ENCODE data around the gene RBBP4. TPM values are rescaled to one million over a fixed set of nuclear protein-coding genes. Genes with fewer than 3 reads are reported as not detected.
A peak's percentile ranks its signal among the peaks of the same experiment; 100 is the strongest.

RBBP4 gene
- total RNA-seq, 1 donor, result 164 TPM

- no peak for DNase-seq (ENCODE audit: low read depth in 2 of 3, low spot score in 2 of 3)
These were observed 66.5 kb downstream of the RBBP4 start for GRCh38 chr1:32717503-32717902.

DNA sequence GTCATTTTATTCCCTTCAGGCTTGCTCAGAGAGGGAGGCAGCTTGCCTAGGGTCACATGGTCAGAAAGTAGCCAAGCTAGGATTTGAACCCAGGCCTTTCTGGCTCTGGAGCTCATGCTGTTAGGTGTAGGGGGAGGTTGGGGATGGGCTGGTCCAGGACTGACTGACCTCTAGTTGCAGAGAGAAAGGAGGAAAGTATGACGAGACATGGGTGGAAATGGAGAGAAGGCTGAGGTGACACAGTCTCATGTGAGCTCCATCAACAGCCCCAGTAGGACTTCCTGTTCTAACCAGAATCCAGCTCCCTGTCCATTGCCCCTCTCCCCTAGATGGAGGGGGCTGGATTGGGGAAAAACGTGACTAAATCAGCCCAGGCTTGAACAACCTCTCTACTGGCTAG is 67.0 kb downstream of the RBBP4 start:
- DNase-seq (ENCODE audit: low read depth in 2 of 3, low spot score in 2 of 3), result no peak

GRCh38 chr1:32718527-32718926 is 67.5 kb downstream of the RBBP4 start:
- no peak for DNase-seq (ENCODE audit: low read depth in 2 of 3, low spot score in 2 of 3)

DNA sequence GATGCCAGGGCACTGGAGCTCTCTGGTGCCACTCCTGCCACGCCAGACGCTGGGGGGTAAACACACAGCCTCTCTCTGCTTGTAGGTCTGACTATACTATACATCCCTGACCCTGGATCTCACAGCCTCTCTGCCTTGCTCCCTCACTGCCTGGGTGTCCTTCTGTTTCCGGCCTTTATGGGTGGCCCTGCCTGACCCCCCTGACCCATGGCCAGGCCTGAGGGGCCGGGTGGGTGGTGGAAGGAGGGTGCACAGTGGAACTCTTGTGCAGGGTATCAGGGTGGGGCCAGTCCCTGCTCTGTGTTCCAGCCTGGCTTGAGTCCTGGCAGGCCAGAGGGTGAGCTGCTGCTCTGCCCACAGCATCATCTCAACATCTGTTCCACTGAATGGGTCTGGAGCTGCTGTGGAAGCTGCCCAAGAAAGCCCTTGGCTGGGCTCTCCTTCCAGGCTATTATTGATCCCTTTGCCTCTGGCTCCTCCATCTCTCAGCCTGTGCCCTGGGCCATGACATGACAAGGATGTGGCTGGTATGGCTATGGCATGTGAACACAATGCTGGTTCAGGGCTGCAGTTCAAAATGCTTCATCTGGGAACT is 68.8 kb downstream of the RBBP4 start:
- DNase-seq (ENCODE audit: low read depth in 2 of 3, low spot score in 2 of 3), result no peak

DNA sequence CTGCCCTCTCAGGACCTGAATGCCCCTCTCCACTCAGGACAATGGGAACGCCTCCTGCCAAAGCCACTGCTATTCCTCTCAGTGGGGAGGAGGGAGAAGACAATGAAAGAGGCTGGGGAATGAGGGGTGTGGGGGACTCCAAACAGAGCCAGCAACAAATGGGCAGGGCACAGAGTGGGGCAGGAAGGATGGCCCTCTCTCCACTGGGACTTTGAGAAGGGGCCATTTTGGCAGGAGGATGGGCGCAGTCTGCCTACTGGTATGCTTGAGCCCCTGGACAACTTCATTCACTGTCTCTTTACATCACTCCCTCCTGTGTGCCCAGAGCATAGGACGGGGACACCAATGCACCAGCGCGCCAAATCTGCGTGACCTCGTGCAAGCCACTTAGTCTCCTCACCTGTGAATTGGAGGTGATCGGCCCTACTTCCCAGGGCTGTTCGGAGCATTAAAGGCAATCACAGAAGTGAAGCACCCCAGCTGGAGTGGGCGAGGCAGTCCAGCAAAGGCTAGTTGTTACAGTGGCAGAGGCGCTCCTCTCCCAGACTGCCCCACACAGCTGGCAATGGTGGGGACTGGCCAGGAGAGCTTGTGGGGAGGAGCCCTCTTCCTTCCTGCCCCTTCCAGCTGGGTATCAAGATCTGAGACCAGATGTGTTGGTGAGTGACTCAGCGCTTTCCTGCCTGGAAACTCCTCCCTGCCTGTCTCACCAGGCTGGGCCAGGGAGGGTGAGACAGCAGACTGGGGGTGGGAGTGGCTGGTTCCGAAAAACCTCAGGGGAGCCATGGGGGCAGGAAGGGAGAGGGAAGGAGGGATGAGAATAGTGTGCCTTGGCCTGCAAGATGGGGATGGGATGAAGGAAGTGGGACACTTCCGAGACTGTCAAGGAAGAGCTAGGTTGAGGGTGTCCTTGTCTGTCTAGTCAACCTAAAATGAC is 73.9 kb downstream of the RBBP4 start:
- peak in 2 of 3 donors; percentile 93 to 95 for DNase-seq (ENCODE audit: low read depth in 2 of 3, low spot score in 2 of 3)

- DNase-seq (ENCODE audit: low read depth in 2 of 3, low spot score in 2 of 3), result no peak
These were observed 74.6 kb downstream of the RBBP4 start for GRCh38 chr1:32725615-32725982.

GRCh38 chr1:32727876-32728275 is 76.9 kb downstream of the RBBP4 start:
- no peak for DNase-seq (ENCODE audit: low read depth in 2 of 3, low spot score in 2 of 3)

GRCh38 chr1:32728413-32729077 is 77.5 kb downstream of the RBBP4 start:
- no peak for DNase-seq (ENCODE audit: low read depth in 2 of 3, low spot score in 2 of 3)

DNA sequence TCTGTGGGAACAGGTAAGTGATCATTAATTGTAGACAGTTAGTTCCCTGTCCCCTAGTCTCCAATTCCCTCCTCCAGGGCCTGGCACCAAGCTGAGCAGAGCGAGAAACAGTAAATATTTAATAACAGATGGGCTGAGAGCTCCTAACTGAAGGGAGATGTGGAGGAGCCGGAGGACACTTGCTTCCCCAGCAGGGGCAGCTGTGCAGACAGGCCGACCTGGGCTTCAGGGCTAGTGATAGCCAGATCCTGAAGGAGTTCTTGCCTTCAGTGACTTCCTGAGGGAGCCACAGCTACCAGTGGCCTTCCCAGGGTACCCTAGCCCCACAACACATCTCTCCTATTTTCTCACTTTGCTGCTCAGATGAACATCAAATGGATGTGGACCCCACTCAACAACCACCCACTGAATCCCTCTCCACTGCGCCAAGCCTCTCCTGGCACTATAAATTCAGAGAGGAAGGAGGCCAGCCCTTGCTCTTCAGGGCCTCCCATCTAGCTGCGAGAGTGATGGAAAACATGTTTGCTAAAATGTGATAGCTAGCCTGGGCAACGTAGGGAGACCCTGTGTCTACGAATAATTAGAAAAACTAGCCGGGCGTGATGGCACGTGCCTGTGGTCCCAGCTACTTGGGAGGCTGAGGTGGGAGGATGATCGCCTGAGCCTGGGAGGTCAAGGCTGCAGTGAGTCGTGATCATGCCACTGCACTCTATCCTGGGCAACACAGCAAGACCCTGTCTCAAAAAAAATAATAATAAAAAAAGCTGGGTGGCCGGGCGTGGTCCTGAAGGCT is 78.4 kb downstream of the RBBP4 start:
- no peak for DNase-seq (ENCODE audit: low read depth in 2 of 3, low spot score in 2 of 3)

GRCh38 chr1:32733582-32734321 is 82.7 kb downstream of the RBBP4 start:
- no peak for DNase-seq (ENCODE audit: low read depth in 2 of 3, low spot score in 2 of 3)

Small RNA genes lying within 50 kb of the gene (small RNA-seq; reads per million reads assigned to genes)
- not detected for gene RF00019

Other genes with a start within 250 kb of the RBBP4 start
- under 0.01 TPM for gene ZBTB8B, start 186.1 kb upstream of the RBBP4 start, total RNA-seq
- gene ZBTB8A, start 111.8 kb upstream of the RBBP4 start, total RNA-seq, result 8.1 TPM
- gene ZBTB8OS, start 658 bp upstream of the RBBP4 start, total RNA-seq, result 6.2 TPM
- 0.27 TPM for gene SYNC, start 51.6 kb downstream of the RBBP4 start, total RNA-seq
- 53.3 TPM for gene YARS1, start 166.2 kb downstream of the RBBP4 start, total RNA-seq
- gene S100PBP, start 166.4 kb downstream of the RBBP4 start, total RNA-seq, result 25.0 TPM
- gene FNDC5, start 219.7 kb downstream of the RBBP4 start, total RNA-seq, result not detected
- gene HPCA, start 235.3 kb downstream of the RBBP4 start, total RNA-seq, result not detected